MCF 10A (cell line): ENCODE measurements around the gene PFKFB2. TPM values are rescaled to one million over a fixed set of nuclear protein-coding genes. Genes with fewer than 3 reads are reported as not detected.
A peak's percentile ranks its signal among the peaks of the same experiment; 100 is the strongest.

ENCODE experiments used
- BruUV-seq: library from RNA; stranded (reverse); fragments of 400-500 nt; replicated peaks from 2 replicates; lab custom pipeline; 2021; lab: Mats Ljungman, UMichigan
- CTCF ChIA-PET: fragments of 300-600 bp; sonication (Branson Sonifier 250); formaldehyde crosslinking; extraction: SDS; loops from one replicate; lab custom pipeline; 2021; ENCODE audit warnings: antibody characterized with exemption, inconsistent platforms; lab: Yijun Ruan, JAX
- POLR2A ChIA-PET: fragments of 300-600, 350-650 bp; sonication (Branson Sonifier 250); formaldehyde crosslinking; extraction: SDS; loops from one replicate; lab custom pipeline; 2020; ENCODE audit warnings: antibody characterized with exemption, inconsistent platforms; lab: Yijun Ruan, JAX
- DNase-seq: peaks from one replicate; pipeline ENCODE4 v3.0.0-alpha.2; 2018; ENCODE audit not compliant: unreplicated experiment
- H3K27ac Mint-ChIP-seq: one replicate; pipeline ENCODE4 v1.8.0; 2022; ENCODE audit warnings: mild to moderate bottlenecking, low read depth, mixed read lengths; ENCODE audit not compliant: unreplicated experiment
- H3K27me3 Mint-ChIP-seq: one replicate; pipeline ENCODE4 v1.8.0; 2022; ENCODE audit warnings: mixed read lengths; ENCODE audit not compliant: insufficient read depth, unreplicated experiment
- H3K36me3 Mint-ChIP-seq: one replicate; pipeline ENCODE4 v1.8.0; 2022; ENCODE audit warnings: mild to moderate bottlenecking, moderate library complexity, mixed read lengths; ENCODE audit not compliant: insufficient read depth, unreplicated experiment
- H3K4me1 Mint-ChIP-seq: one replicate; pipeline ENCODE4 v1.8.0; 2022; ENCODE audit warnings: mixed read lengths; ENCODE audit not compliant: insufficient read depth, unreplicated experiment
- H3K4me3 Mint-ChIP-seq: one replicate; pipeline ENCODE4 v1.8.0; 2022; ENCODE audit warnings: mild to moderate bottlenecking, moderate library complexity, mixed read lengths; ENCODE audit not compliant: unreplicated experiment
- H3K9me3 Mint-ChIP-seq: one replicate; pipeline ENCODE4 v1.8.0; 2022; ENCODE audit warnings: mixed read lengths; ENCODE audit not compliant: unreplicated experiment
- CTCF ChIP-seq: fragments of 200-600 bp; IDR thresholded peaks from one replicate; pipeline ENCODE4 v1.8.0; 2022; ENCODE audit warnings: antibody characterized with exemption, mild to moderate bottlenecking; ENCODE audit not compliant: unreplicated experiment
- intact Hi-C: fragments of 100-400 bp; cut with micrococcal nuclease; formaldehyde crosslinking; loops from 2 replicates; pipeline ENCODE4 v1.14.1; 2022
- total RNA-seq: library from RNA; stranded (reverse); gene quantifications from 2 replicates; pipeline ENCODE4 v1.2.3, GENCODE V29; 2022

The PFKFB2 gene
- total RNA-seq, 1 experiment from 2014 or later: 21.1 TPM

- Mint-ChIP-seq H3K4me1 (peaks cover 73% of the 10 kb centered on the region), H3K27ac (peak overlapping the region; percentile 77), H3K4me3 (no peak overlapping the region), H3K36me3 (peaks cover 43% of the 10 kb centered on the region), H3K9me3 (no peaks in the 10 kb centered on the region), H3K27me3 (no peaks in the 10 kb centered on the region)
- no TSS peak for BruUV-seq
- intact Hi-C loops: no loop called here
- TF ChIP-seq CTCF: no peak
- POLR2A ChIA-PET: interaction anchor here (1.2 to 27.1 kb wide), 5 partner anchors 18 to 412 kb away, joined by 3 to 2100 read pairs (median 164); partner anchors contain the start of genes C1orf116, EIF2D, PFKFB2 and YOD1
- CTCF ChIA-PET: interaction anchor here (0.6 to 17.4 kb wide), 11 partner anchors 16 to 379 kb away, joined by 3 to 280 read pairs (median 3); no protein-coding TSS in a partner anchor
- no peak for DNase-seq
These were observed 28.6 kb upstream of the PFKFB2 start for GRCh38 chr1:207024202-207025145.

GRCh38 chr1:207025146-207025880 is 27.8 kb upstream of the PFKFB2 start:
- no peaks in the 10 kb centered on the region for H3K9me3 Mint-ChIP-seq
- no peak for DNase-seq
- peak overlapping the region; percentile 3 for H3K4me3 Mint-ChIP-seq
- TF ChIP-seq CTCF: no peak
- H3K36me3 Mint-ChIP-seq: peaks cover 43% of the 10 kb centered on the region
- no TSS peak for BruUV-seq
- ChIA-PET POLR2A (interaction anchor here (0.6 to 33.4 kb wide), 10 partner anchors 1 to 1551 kb away, joined by 3 to 2100 read pairs (median 5); partner anchors contain the start of genes C1orf116, EIF2D, PFKFB2 and YOD1), CTCF (interaction anchor here (0.6 to 17.4 kb wide), 11 partner anchors 11 to 145 kb away, joined by 3 to 280 read pairs (median 3); no protein-coding TSS in a partner anchor)
- H3K27ac Mint-ChIP-seq: peak overlapping the region; percentile 99
- H3K27me3 Mint-ChIP-seq: no peaks in the 10 kb centered on the region
- intact Hi-C loops: no loop called here
- H3K4me1 Mint-ChIP-seq: peaks cover 73% of the 10 kb centered on the region

GRCh38 chr1:207026104-207026534 is 27.0 kb upstream of the PFKFB2 start:
- H3K36me3 Mint-ChIP-seq: peaks cover 43% of the 10 kb centered on the region
- intact Hi-C loops: no loop called here
- POLR2A ChIA-PET: interaction anchor here (1.1 to 33.4 kb wide), 9 partner anchors 0 to 414 kb away, joined by 3 to 2100 read pairs (median 6); partner anchors contain the start of genes C1orf116, DYRK3, EIF2D and PFKFB2
- H3K9me3 Mint-ChIP-seq: no peaks in the 10 kb centered on the region
- peak; percentile 48 for DNase-seq
- H3K4me3 Mint-ChIP-seq: no peak overlapping the region
- TF ChIP-seq CTCF: no peak
- CTCF ChIA-PET: interaction anchor here (0.8 to 17.4 kb wide), 11 partner anchors 11 to 146 kb away, joined by 3 to 280 read pairs (median 3); no protein-coding TSS in a partner anchor
- H3K4me1 Mint-ChIP-seq: peaks cover 73% of the 10 kb centered on the region
- BruUV-seq: no TSS peak
- H3K27ac Mint-ChIP-seq: peak overlapping the region; percentile 99
- H3K27me3 Mint-ChIP-seq: no peaks in the 10 kb centered on the region
